GM12872 (cell line): ENCODE measurements around the gene DLGAP1.
A peak's percentile ranks its signal among the peaks of the same experiment; 100 is the strongest.

ENCODE experiments used
- CTCF ChIP-seq: IDR thresholded peaks from 3 replicates; pipeline ENCODE4 v1.5.1; 2011; ENCODE audit warnings: low read depth, mild to moderate bottlenecking, low read length, moderate library complexity; ENCODE audit not compliant: insufficient read depth

The DLGAP1 gene

GRCh38 chr18:3455907-3456685, 999.0 kb downstream of the DLGAP1 start:
- TF ChIP-seq CTCF: no peak

GRCh38 chr18:3455090-3455635, 999.9 kb downstream of the DLGAP1 start:
- TF ChIP-seq CTCF: no peak

GRCh38 chr18:3454365-3455089, 1000.6 kb downstream of the DLGAP1 start:
- peak; percentile 68 for TF ChIP-seq CTCF

GRCh38 chr18:3453540-3454364, 1001.4 kb downstream of the DLGAP1 start:
- TF ChIP-seq CTCF: no peak

- no peak for TF ChIP-seq CTCF
These were observed 1002.2 kb downstream of the DLGAP1 start for GRCh38 chr18:3452750-3453539.

- TF ChIP-seq CTCF: no peak
These were observed 1002.9 kb downstream of the DLGAP1 start for GRCh38 chr18:3451989-3452749.
